ENCODE data around the gene FBXO34.

DNA sequence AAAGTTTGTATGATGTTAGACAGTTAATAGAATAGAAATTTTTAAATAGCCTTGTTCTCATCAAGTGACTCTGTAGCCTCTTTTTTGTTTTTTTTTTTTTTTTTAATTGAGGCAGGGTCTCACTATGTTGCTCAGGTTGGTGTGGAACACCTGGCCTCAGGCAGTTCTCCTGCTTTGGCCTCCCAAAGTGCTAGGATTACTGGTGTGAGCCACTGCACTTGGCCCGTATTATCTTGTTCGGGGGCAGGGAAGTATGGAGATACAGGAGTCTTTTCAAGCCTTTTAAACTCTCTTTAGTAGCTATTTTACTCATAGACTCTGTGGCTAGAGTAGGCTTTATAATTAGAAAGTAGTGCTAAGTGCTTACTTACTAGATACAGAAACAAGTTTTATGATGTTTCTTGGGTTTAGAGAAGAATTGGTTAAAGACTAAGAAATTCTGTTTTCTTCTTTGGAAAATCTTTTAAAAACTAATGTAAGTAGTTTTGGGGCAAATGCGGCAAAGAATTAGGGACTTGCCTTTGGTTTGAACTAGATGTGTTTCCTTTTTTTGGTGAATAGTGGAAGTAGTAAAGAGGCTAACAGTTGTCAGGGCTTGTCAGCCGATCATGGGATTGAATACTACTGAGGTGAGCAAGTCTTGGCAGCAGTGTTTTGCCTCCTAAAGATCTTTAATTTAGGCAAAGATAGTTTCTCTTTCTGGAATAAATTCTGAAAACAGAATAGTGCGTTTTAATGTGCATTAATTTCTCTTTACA lies 31.3 kb downstream of the FBXO34 start:
- no peak for TF ChIP-seq POLR2A (IDR thresholded peaks at IDR 0.05)
- TF ChIP-seq, protein P1, sequence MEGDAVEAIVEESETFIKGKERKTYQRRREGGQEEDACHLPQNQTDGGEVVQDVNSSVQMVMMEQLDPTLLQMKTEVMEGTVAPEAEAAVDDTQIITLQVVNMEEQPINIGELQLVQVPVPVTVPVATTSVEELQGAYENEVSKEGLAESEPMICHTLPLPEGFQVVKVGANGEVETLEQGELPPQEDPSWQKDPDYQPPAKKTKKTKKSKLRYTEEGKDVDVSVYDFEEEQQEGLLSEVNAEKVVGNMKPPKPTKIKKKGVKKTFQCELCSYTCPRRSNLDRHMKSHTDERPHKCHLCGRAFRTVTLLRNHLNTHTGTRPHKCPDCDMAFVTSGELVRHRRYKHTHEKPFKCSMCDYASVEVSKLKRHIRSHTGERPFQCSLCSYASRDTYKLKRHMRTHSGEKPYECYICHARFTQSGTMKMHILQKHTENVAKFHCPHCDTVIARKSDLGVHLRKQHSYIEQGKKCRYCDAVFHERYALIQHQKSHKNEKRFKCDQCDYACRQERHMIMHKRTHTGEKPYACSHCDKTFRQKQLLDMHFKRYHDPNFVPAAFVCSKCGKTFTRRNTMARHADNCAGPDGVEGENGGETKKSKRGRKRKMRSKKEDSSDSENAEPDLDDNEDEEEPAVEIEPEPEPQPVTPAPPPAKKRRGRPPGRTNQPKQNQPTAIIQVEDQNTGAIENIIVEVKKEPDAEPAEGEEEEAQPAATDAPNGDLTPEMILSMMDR (IDR thresholded peaks at IDR 0.05 in 4 of 5, conservative IDR thresholded peaks at IDR 0.05 in 1 of 5) = no peak
